Smooth muscle cell of the brain vasculature (primary cell): ENCODE measurements around the gene STX16.
"Not testable (repeated sequence)": the region's sequence is repeated elsewhere in the genome, so short reads cannot be mapped to it uniquely, and the experiment has no call there.

Source experiments
- DNase-seq: peaks from one replicate; pipeline ENCODE4 v3.0.0-alpha.2; 2012; ENCODE audit warnings: low read depth, low spot score

Gene STX16

DNA sequence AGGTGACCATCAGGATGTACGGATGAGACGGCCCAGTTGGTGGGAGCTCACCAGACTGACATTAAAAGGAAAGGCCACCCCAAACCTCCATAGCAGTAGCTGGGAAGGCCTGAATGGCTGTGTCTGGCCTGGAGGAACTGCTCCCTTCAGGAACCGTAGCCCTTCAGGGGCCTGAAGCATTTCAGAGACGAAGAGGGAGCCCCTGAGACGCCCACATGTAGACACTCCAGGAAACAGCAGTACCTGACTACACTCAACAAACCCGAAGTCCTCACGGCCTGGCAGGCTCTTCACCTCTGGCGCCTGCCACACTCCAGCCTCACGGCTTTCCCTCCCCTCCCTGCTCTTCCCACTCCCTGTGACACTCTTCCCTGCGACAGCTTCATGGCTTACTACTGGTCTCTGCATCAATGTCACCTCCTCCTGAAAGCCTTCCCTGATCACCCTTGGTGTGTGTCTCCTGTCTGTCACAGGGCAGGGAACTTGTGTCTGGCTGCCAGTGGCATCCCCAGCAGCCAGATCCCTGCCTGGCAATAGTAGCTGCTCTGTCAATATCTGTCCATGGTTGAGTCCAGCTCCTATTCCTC lies 14.6 kb upstream of the STX16 start:
- DNase-seq = no peak

DNA sequence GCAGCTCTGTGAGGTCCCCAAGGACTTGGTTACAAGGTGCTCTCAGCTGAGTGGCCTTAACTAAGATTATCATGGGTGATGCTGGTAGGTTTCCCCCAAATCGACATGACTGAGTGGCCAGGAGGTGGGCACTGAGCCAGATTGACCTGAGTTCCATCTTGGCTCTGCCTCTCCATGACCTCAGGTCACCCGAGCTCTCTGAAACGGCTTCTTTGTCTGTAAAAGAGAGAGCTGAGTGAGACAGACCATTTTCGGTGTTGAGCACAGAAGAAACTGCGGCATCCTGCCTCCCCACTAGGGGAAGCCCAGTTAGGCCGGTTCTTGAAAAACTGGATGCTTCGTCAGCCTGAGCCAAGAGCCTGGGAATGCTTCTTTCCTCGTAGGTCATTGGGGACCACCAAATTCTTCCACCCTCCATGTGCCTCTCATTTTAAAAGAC lies 14.1 kb upstream of the STX16 start:
- no peak for DNase-seq

DNA sequence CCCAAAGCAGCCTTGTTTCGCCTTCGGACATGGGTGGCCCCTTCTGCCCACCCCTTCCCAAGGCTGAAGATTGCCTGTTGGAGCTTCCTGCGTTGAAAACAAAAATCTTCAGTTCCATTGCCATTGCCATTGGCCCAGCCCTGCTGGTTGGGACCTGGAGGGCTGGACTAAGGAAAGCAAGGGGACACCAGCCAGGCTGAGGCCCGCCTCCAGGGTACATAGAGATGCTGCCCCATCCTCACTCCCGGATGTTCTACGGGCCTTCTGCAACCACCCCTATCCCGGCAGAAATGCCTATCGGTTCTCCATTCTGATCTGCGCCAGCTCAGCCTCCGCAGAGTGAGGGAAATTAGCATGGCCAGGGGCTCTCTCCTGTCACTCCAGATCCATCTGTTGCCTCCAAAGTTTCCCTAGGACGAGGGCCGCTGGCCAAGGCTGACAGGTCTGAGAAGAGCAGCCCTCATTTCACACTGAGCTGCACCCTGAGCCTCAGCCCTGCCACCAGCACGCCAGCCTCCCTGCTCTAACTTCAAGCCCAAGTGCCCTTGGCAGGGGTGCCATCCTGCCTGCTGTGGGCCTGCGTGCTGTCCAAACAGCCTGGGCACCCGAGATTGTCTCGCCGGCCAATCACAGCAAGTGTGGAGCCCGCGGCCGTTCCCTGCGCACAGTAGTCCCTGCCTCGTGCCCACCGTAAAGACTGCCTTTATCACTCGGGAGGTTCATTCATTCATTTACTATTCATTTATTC lies 13.4 kb upstream of the STX16 start:
- no peak for DNase-seq

DNA sequence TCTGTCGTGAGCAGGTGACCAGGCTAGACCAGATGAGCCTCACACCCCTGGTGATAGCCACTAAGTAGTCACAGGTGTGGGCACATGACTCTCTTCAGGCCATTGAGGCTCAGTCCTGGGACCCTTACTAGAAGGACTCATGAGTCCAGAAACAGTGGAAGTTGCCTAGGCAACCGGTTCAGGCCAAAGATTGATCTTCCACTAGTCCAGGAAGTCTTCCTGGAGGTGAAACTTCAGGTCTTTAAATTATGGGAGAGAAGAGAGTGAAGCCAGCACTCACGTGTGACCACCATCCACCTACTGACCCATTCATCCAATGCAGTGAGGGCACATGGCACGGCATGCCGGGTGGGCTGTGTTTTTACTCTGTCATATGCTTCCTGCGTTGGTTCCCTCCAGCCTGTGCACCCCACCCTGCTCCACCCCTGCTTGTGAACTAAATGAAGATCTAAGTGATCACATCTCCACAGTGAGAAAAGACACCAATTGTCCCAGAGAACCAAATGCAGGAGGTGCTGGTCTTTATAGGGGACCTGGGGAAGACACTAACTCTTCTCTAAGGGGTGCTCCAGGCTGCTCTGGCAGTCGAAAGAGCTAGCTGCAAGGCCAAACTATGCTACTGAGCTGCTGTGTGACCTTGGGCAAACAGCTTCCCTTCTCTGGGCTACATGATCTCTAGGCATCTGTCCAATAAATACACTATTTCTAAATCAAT lies 12.5 kb upstream of the STX16 start:
- no peak for DNase-seq

DNA sequence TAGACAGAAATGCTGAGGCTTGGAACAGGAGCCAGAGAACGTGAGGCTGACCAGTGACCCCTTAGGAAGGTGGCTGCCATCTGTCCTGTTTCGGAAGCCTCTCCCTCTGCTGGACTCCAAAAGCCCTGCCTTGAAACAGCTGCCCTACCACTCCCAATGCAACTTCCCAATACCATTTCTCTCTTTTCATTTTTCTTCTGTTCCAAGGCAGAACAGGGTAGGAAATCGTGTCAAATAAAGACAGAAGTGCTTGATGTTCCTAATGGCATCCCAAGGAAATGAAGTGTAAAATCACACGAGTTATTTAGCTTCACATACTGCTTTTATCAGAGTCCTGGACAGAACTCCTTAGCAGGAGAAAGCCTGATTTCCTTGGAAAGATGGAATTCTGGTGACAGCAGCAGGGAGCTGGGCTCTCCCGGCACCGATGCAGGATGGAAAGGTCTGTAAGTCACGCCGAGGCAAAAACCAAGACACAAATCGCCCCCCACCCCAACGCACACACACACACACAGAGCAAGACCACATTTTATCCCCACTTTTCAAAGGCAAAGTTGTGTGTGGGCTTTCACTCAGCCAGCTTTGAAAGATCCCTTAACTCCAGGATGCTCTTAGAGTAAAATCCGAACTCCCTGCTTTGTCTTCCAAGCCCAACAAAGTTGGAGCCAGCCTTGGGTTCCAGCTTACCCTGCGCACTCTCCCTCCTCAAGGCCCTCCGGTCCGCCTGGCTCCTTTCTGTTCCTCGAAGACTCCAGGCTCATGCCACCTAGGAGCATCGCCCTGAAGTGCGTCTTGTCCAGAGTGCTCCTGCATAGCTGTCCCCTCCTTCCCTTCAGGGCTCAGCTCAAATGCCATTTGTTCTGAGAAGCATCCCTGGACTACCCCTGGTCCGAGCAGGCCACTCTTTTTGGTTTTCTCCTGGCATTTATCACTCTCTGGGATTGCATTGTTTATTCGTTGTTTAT lies 11.6 kb upstream of the STX16 start:
- DNase-seq = no peak

DNA sequence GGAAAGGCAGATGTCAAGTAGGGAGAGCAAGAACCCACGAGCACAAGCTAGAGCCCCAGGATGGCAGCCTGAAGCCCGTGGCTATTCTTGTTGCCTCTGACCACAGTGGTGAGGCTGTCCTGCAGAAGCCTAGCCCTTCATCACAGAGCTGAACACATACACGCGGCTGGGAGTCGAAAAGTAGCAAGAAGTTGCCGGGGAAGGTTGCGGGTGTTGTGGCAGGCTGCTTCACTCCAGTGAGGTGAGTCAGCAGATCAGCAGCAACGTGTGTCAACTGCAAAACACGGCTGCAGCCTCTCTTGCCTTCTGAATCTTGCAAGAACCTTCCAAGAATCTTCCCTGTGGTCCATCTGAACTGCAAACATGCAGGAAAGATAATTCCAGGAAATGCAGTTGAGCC lies 10.6 kb upstream of the STX16 start:
- DNase-seq = no peak

DNA sequence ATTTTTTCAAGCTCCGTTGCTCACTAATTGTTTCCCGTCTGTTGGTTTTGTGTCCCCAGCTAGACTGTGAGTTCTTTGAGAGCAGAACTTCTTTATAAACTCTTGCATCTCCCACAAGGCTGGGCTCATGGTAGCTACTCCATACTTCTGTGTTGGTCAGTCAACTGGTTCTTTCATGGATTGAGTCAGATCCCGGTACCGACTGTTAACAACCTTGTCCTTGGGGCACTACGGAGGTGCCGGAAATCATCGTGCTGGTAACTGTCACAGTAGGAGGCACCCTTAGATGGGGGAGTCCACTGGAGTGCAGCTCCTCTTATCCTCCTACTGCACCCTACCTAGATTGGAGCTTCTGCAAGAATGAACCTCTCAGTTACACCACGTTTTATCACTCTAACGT lies 8.6 kb upstream of the STX16 start:
- no peak for DNase-seq

GRCh38 chr20:58642896-58643295 lies 8.2 kb upstream of the STX16 start:
- DNase-seq = not testable (repeated sequence)

DNA sequence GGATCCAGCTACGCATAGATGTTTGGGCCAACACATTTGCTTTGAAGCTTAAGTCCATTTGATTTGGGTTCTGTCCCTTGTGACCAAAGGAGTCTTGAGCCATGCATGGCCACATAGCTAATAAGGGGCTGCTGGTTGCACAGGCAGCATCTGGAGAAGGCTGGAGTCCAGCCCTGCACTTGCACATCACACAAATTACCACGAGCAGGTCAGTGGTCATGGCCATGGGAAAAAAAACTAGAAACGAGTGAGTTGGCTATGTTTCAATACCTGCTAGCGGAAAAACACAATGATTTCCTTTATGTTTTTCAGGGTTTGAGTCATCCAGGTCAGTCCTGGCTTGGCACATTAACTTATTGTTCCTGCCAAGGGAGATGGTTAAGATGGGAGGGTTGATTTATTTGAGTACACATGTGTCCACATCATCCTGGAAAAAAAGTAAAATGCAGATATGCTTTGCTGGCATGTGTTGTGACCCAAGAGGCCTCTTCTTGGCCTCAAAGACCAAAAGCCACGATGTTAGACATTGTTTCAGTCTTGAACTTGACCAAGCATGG lies 5.6 kb upstream of the STX16 start:
- no peak for DNase-seq

- DNase-seq = no peak
Observed at GRCh38 chr20:58646257-58646656, 4.8 kb upstream of the STX16 start.

DNA sequence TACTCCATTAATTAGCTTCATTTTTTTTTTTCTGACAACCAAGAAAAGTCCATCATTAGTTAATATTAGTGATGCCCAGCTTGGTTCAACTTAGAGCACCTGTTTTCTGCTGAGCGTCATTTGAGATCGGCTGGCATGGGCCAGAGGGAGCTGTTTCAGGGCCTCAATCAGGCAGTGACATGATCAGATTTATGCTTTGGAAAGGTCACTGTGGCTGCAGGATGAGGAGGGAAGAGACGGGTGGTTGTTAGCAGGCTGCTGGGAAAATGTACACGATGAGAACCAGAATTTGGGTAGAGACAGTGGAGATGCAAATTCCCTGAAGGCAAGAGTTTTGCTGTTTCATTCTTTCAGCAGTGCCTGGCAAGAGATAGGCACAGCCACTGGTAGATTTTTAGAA lies 4.4 kb upstream of the STX16 start:
- DNase-seq = no peak

- no peak for DNase-seq
Observed at GRCh38 chr20:58647162-58647795, 3.8 kb upstream of the STX16 start.

- DNase-seq = no peak
Observed at GRCh38 chr20:58647796-58648501, 3.1 kb upstream of the STX16 start.

- not testable (repeated sequence) for DNase-seq
Observed at GRCh38 chr20:58648502-58648825, 2.6 kb upstream of the STX16 start.

- DNase-seq = no peak
Observed at GRCh38 chr20:58649288-58650180, 1.5 kb upstream of the STX16 start.

- no peak for DNase-seq
Observed at GRCh38 chr20:58650181-58650775, 805 bp upstream of the STX16 start.

- no peak for DNase-seq
Observed at GRCh38 chr20:58651559-58651945, 469 bp downstream of the STX16 start.

GRCh38 chr20:58651946-58652605 lies 993 bp downstream of the STX16 start:
- DNase-seq = peak; percentile 74
